Spleen (tissue), 11 donors: ENCODE data around the gene GRK4. TPM values are rescaled to one million over a fixed set of nuclear protein-coding genes. Genes with fewer than 3 reads are reported as not detected.
"Not testable (repeated sequence)": the region's sequence is repeated elsewhere in the genome, so short reads cannot be mapped to it uniquely, and the experiment has no call there.

ENCODE experiments used
- DNase-seq: peaks from one replicate; pipeline ENCODE4 v3.0.0-alpha.2; 2020
- H3K27ac ChIP-seq, 8 donors: fragments of 200-600 bp; sonication (generic) in 7 of 8; 1 replicate in 4 of 8; 2 replicates in 4 of 8; pipeline versions ENCODE4 v1.5.0 to v1.8.0; 2016 to 2021; ENCODE audit warnings: inconsistent platforms in 4 of 8, mild to moderate bottlenecking in 4 of 8, moderate library complexity in 1 of 8
- H3K27me3 ChIP-seq, 7 donors: fragments of 200-600 bp; sonication (generic) in 6 of 7; replicated peaks in 1 of 7; 1 replicate in 4 of 7; 2 replicates in 3 of 7; pipeline versions ENCODE4 v1.5.0 to v1.8.0; 2016 to 2021; ENCODE audit warnings: inconsistent platforms in 3 of 7, mild to moderate bottlenecking in 1 of 7
- H3K36me3 ChIP-seq, 6 donors: fragments of 200-600 bp; sonication (generic) in 5 of 6; 1 replicate in 4 of 6; 2 replicates in 2 of 6; pipeline versions ENCODE4 v1.5.0 to v1.8.0; 2016 to 2021; ENCODE audit warnings: inconsistent platforms in 2 of 6
- H3K4me1 ChIP-seq, 6 donors: fragments of 200-600 bp; sonication (generic) in 5 of 6; 1 replicate in 3 of 6; 2 replicates in 3 of 6; pipeline versions ENCODE4 v1.5.0 to v1.8.0; 2016 to 2021; ENCODE audit warnings: inconsistent platforms in 3 of 6
- H3K4me3 ChIP-seq, 8 donors: fragments of 200-600 bp; sonication (generic) in 7 of 8; 1 replicate in 4 of 8; 2 replicates in 4 of 8; pipeline versions ENCODE4 v1.5.0 to v1.8.0; 2016 to 2021; ENCODE audit warnings: inconsistent platforms in 4 of 8, mild to moderate bottlenecking in 4 of 8, moderate library complexity in 2 of 8
- H3K9me3 ChIP-seq, 8 donors: fragments of 200-600 bp; sonication (generic) in 7 of 8; 1 replicate in 4 of 8; 2 replicates in 4 of 8; pipeline versions ENCODE4 v1.5.0 to v1.8.0; 2016 to 2021; ENCODE audit warnings: inconsistent platforms in 4 of 8
- CTCF ChIP-seq, 11 experiments: fragments of 200-600 bp in 7 of 11; fragments of 450-650 bp in 4 of 11; sonication (generic) in 4 of 11; IDR thresholded peaks in 8 of 11; conservative IDR thresholded peaks in 3 of 11; 1 replicate in 7 of 11; 2 replicates in 4 of 11; pipeline versions ENCODE4 v1.4.0 to v1.8.0; 2016 to 2021; ENCODE audit warnings: antibody characterized with exemption in 11 of 11, inconsistent platforms in 4 of 11, mild to moderate bottlenecking in 1 of 11
- POLR2A ChIP-seq, 3 donors: fragments of 450-650 bp; IDR thresholded peaks; one replicate each; pipeline ENCODE4 v1.5.1; 2017; ENCODE audit warnings: antibody characterized with exemption in 3 of 3, mild to moderate bottlenecking in 1 of 3
- POLR2AphosphoS5 ChIP-seq, 3 donors: sonication (generic); formaldehyde crosslinking; IDR thresholded peaks; one replicate each; pipeline ENCODE4 v1.5.1; 2017; ENCODE audit warnings: antibody characterized with exemption in 3 of 3
- WGBS, 5 donors: extraction: QIAGEN DNeasy Blood & Tissue Kit in 3 of 5; methylation state at CpG; one replicate each; pipeline versions ENCODE4 v1.1.5 to v1.1.7; 2013 to 2018; 5-methylcytosine and 5-hydroxymethylcytosine counted together
- intact Hi-C: fragments of 100-400 bp; cut with DNase I; formaldehyde crosslinking; loops from one replicate; pipeline ENCODE4 v1.15.0; 2023; ENCODE audit warnings: low total_unique reads
- polyA plus RNA-seq, 3 donors: library from polyadenylated mRNA; stranded (reverse); fragments of 200-250 nt; gene quantifications; one replicate each; pipeline ENCODE4 v1.2.1, GENCODE V29; 2013
- total RNA-seq, 7 donors: library from RNA; depleted of rRNA in 3 of 7; stranded (reverse); fragments of >200 nt in 3 of 7; fragmentation: NEBNext Ultra II Directional in 4 of 7; extraction: Animal tissue kit (Norgen Biotek cat#: 25700) in 4 of 7; gene quantifications; one replicate each; pipeline versions ENCODE4 v1.1.0 to v1.2.1, GENCODE V29; 2016 to 2021
- donor health status: healthy with polysubstance abuse.
- donor health status: DM: no; HTN: no; CAD: no; lungs with moderate emphysema.
- donor health status: DM: no; HTN: no; CAD: no.
- donor health status: Bipolar disorder and iron deficiency.
- donor health status: healthy.
- donor health status: DM: no; HTN: no; CAD: no.
- donor health status: DM: yes; HTN: yes; CAD: no.

GRK4 gene
- total and polyA plus RNA-seq, 10 donors = 1.0 to 4.3 (median 2.2) TPM

GRCh38 chr4:2922453-2923101 is 40.8 kb upstream of the GRK4 start:
- Histone ChIP-seq H3K4me3 (peak overlapping the region in 1 of 8 donors; percentile 15), H3K36me3 (peaks cover 6 to 96% (median 47%) of the 10 kb centered on the region in 6 donors), H3K27ac (peak overlapping the region in 7 of 8 donors; percentile 2 to 80 (median 48)), H3K4me1 (peaks cover 15 to 54% (median 25%) of the 10 kb centered on the region in 6 donors)
- not testable (repeated sequence) for DNase-seq, H3K27me3 ChIP-seq, H3K9me3 ChIP-seq
- 50 to 72% (median 56%) methylated on average over 4 to 7 of the region's 7 CpGs for WGBS, 5 donors
- intact Hi-C loops = loop anchor here (10.0 kb wide), 1 partner anchor 68 kb away; no protein-coding TSS in a partner anchor

GRCh38 chr4:2923141-2923551 is 40.2 kb upstream of the GRK4 start:
- no peak for DNase-seq
- intact Hi-C loops = loop anchor here (10.0 kb wide), 1 partner anchor 68 kb away; no protein-coding TSS in a partner anchor
- TF ChIP-seq CTCF (IDR thresholded peaks at IDR 0.05 in 8 of 11, conservative IDR thresholded peaks at IDR 0.05 in 3 of 11) (no peak), POLR2A (IDR thresholded peaks at IDR 0.05) (no peak), POLR2AphosphoS5 (IDR thresholded peaks at IDR 0.05) (no peak)
- 58 to 75% (median 66%) methylated on average over 10 of the region's 10 CpGs for WGBS, 5 donors
- Histone ChIP-seq H3K27me3 (no peaks in the 10 kb centered on the region), H3K4me1 (peaks cover 15 to 50% (median 25%) of the 10 kb centered on the region in 6 donors), H3K27ac (peak overlapping the region in 7 of 8 donors; percentile 2 to 80 (median 48)), H3K9me3 (no peaks in the 10 kb centered on the region), H3K4me3 (peak overlapping the region in 1 of 8 donors; percentile 15), H3K36me3 (peaks cover 6 to 96% (median 52%) of the 10 kb centered on the region in 6 donors)

GRCh38 chr4:2923668-2924173 is 39.6 kb upstream of the GRK4 start:
- H3K9me3 ChIP-seq = no peaks in the 10 kb centered on the region
- TF ChIP-seq POLR2AphosphoS5 (IDR thresholded peaks at IDR 0.05) (peak; percentile 16 to 44 (median 37)), CTCF (IDR thresholded peaks at IDR 0.05 in 8 of 11, conservative IDR thresholded peaks at IDR 0.05 in 3 of 11) (no peak)
- H3K36me3 ChIP-seq = peaks cover 6 to 96% (median 58%) of the 10 kb centered on the region in 6 donors
- no peak overlapping the region for H3K4me3 ChIP-seq
- H3K27me3 ChIP-seq = no peaks in the 10 kb centered on the region
- DNase-seq = peak; percentile 67
- H3K4me1 ChIP-seq = peaks cover 15 to 44% (median 25%) of the 10 kb centered on the region in 6 donors
- 74 to 82% (median 77%) methylated on average over 14 to 16 of the region's 16 CpGs for WGBS, 5 donors
- intact Hi-C loops = loop anchor here (10.0 kb wide), 1 partner anchor 69 kb away; no protein-coding TSS in a partner anchor
- peak overlapping the region in 5 of 8 donors; percentile 33 to 80 (median 67) for H3K27ac ChIP-seq

DNA sequence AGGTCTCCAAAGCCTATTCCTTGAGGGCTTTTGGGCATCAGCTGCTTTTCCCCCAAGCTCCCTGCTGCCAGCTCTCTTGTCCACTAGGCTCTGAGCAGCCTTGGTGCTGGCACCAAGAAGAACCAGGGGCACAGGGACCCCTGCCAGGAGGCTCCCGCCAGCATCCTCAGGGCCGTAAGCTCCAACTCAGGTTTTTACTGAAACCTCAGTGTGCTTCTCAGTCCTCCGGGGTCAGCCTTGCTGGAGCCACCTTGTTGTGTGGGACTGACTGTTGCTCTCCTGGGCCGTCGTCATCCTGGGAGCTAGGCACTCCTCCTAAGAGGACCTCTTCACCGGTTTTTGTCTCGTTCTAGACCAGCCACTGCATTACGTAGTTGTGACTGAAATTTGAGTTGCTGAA is 39.1 kb upstream of the GRK4 start:
- Histone ChIP-seq H3K9me3 (no peaks in the 10 kb centered on the region), H3K36me3 (peaks cover 6 to 96% (median 63%) of the 10 kb centered on the region in 6 donors), H3K27ac (peak overlapping the region in 5 of 8 donors; percentile 33 to 80 (median 67)), H3K4me3 (no peak overlapping the region), H3K4me1 (peaks cover 15 to 46% (median 25%) of the 10 kb centered on the region in 6 donors), H3K27me3 (no peaks in the 10 kb centered on the region)
- whole genome bisulfite sequencing, 5 donors = 88 to 96% (median 93%) methylated on average over 8 of the region's 8 CpGs
- TF ChIP-seq POLR2AphosphoS5 (IDR thresholded peaks at IDR 0.05) = no peak
- TF ChIP-seq POLR2A (IDR thresholded peaks at IDR 0.05) = no peak
- TF ChIP-seq CTCF (IDR thresholded peaks at IDR 0.05 in 8 of 11, conservative IDR thresholded peaks at IDR 0.05 in 3 of 11) = no peak
- DNase-seq = peak; percentile 52
- intact Hi-C loops = loop anchor here (10.0 kb wide), 1 partner anchor 69 kb away; no protein-coding TSS in a partner anchor
